ENCODE measurements around the gene STOML2. TPM values are rescaled to one million over a fixed set of nuclear protein-coding genes. Genes with fewer than 3 reads are reported as not detected.
A peak's percentile ranks its signal among the peaks of the same experiment; 100 is the strongest.

Gene STOML2
- total RNA-seq, 1 experiment from 2014 or later: 214 TPM

GRCh38 chr9:35115680-35116538, 13.0 kb upstream of the STOML2 start, which contains the start of gene ATOSB (continued):
- TF ChIP-seq ZSCAN18 (CRISPR knock-in tag; IDR thresholded peaks at IDR 0.05) (no peak), NFATC4 (CRISPR knock-in tag; IDR thresholded peaks at IDR 0.05) (no peak), SMAD4 (CRISPR knock-in tag; IDR thresholded peaks at IDR 0.05) (no peak), ETV6 (CRISPR knock-in tag; IDR thresholded peaks at IDR 0.05) (no peak), NR3C1 (CRISPR knock-in tag; conservative IDR thresholded peaks at IDR 0.05; ENCODE audit: low read depth) (no peak), SP1 (CRISPR knock-in tag; conservative IDR thresholded peaks at IDR 0.05) (peak; percentile 84), IRF1 (CRISPR knock-in tag; IDR thresholded peaks at IDR 0.05) (no peak), NFYB (CRISPR knock-in tag; conservative IDR thresholded peaks at IDR 0.05; ENCODE audit: low read depth) (peak; percentile 52; the same call in 1 of the 2 replicates), TP53 (CRISPR knock-in tag; IDR thresholded peaks at IDR 0.05) (no peak), AR (CRISPR knock-in tag; IDR thresholded peaks at IDR 0.05) (no peak), ATF6 (CRISPR knock-in tag; IDR thresholded peaks at IDR 0.05) (no peak), JAZF1 (CRISPR knock-in tag; IDR thresholded peaks at IDR 0.05) (no peak), STAT6 (CRISPR knock-in tag; conservative IDR thresholded peaks at IDR 0.05; ENCODE audit: low read depth) (no peak), ZNF317 (CRISPR knock-in tag; IDR thresholded peaks at IDR 0.05; ENCODE audit: borderline replicate concordance, low read depth) (no peak), TEAD1 (CRISPR knock-in tag; IDR thresholded peaks at IDR 0.05) (no peak; the same call in 1 of the 2 replicates), ZNF232 (CRISPR knock-in tag; IDR thresholded peaks at IDR 0.05) (no peak), ZNF121 (CRISPR knock-in tag; IDR thresholded peaks at IDR 0.05) (0 out of 2 replicates have a peak, but pooled peaks have one; percentile 16), ESRRA (CRISPR knock-in tag; IDR thresholded peaks at IDR 0.05; ENCODE audit: borderline replicate concordance) (no peak), ZNF396 (CRISPR knock-in tag; IDR thresholded peaks at IDR 0.05; ENCODE audit: borderline replicate concordance) (no peak)

Data from WTC11 (cell line).